Sciatic nerve (tissue), 2 donors: ENCODE results near the gene CCDC190. TPM values are rescaled to one million over a fixed set of nuclear protein-coding genes. Genes with fewer than 3 reads are reported as not detected.

ENCODE experiments used
- ATAC-seq: fragments of 200-7000 bp; cut with Tn5 transposase; one replicate; pipeline ENCODE4 v1.9.1; 2020; ENCODE audit warnings: mild to moderate bottlenecking, moderate library complexity
- DNase-seq: peaks from one replicate; pipeline ENCODE4 v3.0.0-alpha.2; 2020; ENCODE audit warnings: low spot score
- intact Hi-C: fragments of 100-400 bp; cut with DNase I; formaldehyde crosslinking; loops from one replicate; pipeline ENCODE4 v1.14.2; 2022
- total RNA-seq: library from RNA; stranded (reverse); fragmentation: NEBNext Ultra II Directional; extraction: Animal tissue kit (Norgen Biotek cat#: 25700); gene quantifications from one replicate; pipeline ENCODE4 v1.2.1, GENCODE V29; 2021
- donor health status: DM: no; HTN: no; CAD: no.
- donor health status: DM: no; HTN: no; CAD: no.

The CCDC190 gene
- 0.22 TPM for total RNA-seq

GRCh38 chr1:162861101-162861500 is at the start of gene CCDC190:
TSS of gene CCDC190 (minus strand) at chr1:162861175. CDS start at chr1:162859646, 1,529 bp downstream.
- ATAC-seq, result peak; percentile 70
- intact Hi-C loops, result no loop called here
- DNase-seq, result no peak

- DNase-seq, result no peak
- intact Hi-C loops, result no loop called here
- no peak for ATAC-seq
Observed at GRCh38 chr1:162910161-162910560, 49.2 kb upstream of the CCDC190 start.

- intact Hi-C loops, result no loop called here
- DNase-seq, result no peak
- no peak for ATAC-seq
Observed at GRCh38 chr1:162908780-162909179, 47.8 kb upstream of the CCDC190 start.

GRCh38 chr1:162908236-162908635 is 47.3 kb upstream of the CCDC190 start:
- DNase-seq (no peak), ATAC-seq (no peak)
- intact Hi-C loops, result no loop called here

- intact Hi-C loops, result no loop called here
- DNase-seq (no peak), ATAC-seq (no peak)
Observed at GRCh38 chr1:162906485-162906884, 45.5 kb upstream of the CCDC190 start.

GRCh38 chr1:162905174-162906158 is 44.5 kb upstream of the CCDC190 start:
- intact Hi-C loops, result no loop called here
- no peak for ATAC-seq
- no peak for DNase-seq

GRCh38 chr1:162904579-162904978 is 43.6 kb upstream of the CCDC190 start:
- no peak for DNase-seq
- intact Hi-C loops, result no loop called here
- ATAC-seq, result no peak

GRCh38 chr1:162904023-162904422 is 43.0 kb upstream of the CCDC190 start:
- DNase-seq (no peak), ATAC-seq (no peak)
- intact Hi-C loops, result no loop called here

- intact Hi-C loops, result no loop called here
- DNase-seq (no peak), ATAC-seq (no peak)
Observed at GRCh38 chr1:162903246-162903645, 42.3 kb upstream of the CCDC190 start.

GRCh38 chr1:162902416-162902815 is 41.4 kb upstream of the CCDC190 start:
- no peak for DNase-seq
- intact Hi-C loops, result no loop called here
- ATAC-seq, result no peak

- intact Hi-C loops, result no loop called here
- ATAC-seq (no peak), DNase-seq (no peak)
Observed at GRCh38 chr1:162901243-162901642, 40.3 kb upstream of the CCDC190 start.

GRCh38 chr1:162899422-162900146 is 38.6 kb upstream of the CCDC190 start:
- no peak for ATAC-seq
- DNase-seq, result no peak
- intact Hi-C loops, result no loop called here

GRCh38 chr1:162893612-162893908 is 32.6 kb upstream of the CCDC190 start:
- DNase-seq, result no peak
- ATAC-seq, result no peak
- intact Hi-C loops, result no loop called here

GRCh38 chr1:162892906-162893611 is 32.1 kb upstream of the CCDC190 start:
- ATAC-seq (peak; percentile 66), DNase-seq (no peak)
- intact Hi-C loops, result no loop called here

GRCh38 chr1:162889989-162890388 is 29.0 kb upstream of the CCDC190 start:
- ATAC-seq (no peak), DNase-seq (no peak)
- intact Hi-C loops, result loop anchor here (10.0 kb wide), 1 partner anchor 425 kb away; no protein-coding TSS in a partner anchor

GRCh38 chr1:162886705-162887104 is 25.7 kb upstream of the CCDC190 start:
- intact Hi-C loops, result loop anchor here (10.0 kb wide), 1 partner anchor 428 kb away; no protein-coding TSS in a partner anchor
- ATAC-seq (no peak), DNase-seq (no peak)

GRCh38 chr1:162885265-162885664 is 24.3 kb upstream of the CCDC190 start:
- intact Hi-C loops, result loop anchor here (10.0 kb wide), 1 partner anchor 430 kb away; no protein-coding TSS in a partner anchor
- DNase-seq, result no peak
- no peak for ATAC-seq

- DNase-seq (no peak), ATAC-seq (no peak)
- intact Hi-C loops, result loop anchor here (10.0 kb wide), 1 partner anchor 430 kb away; no protein-coding TSS in a partner anchor
Observed at GRCh38 chr1:162884831-162885230, 23.9 kb upstream of the CCDC190 start.

GRCh38 chr1:162882248-162882674 is 21.3 kb upstream of the CCDC190 start:
- intact Hi-C loops, result loop anchor here (10.0 kb wide), 1 partner anchor 433 kb away; no protein-coding TSS in a partner anchor
- DNase-seq, result no peak
- no peak for ATAC-seq
